DMS79 treated with DMSO at 0.1 percent for 48 hours (cell line): Measurements from ENCODE around the gene IRF2.
"Not testable (repeated sequence)": the region's sequence is repeated elsewhere in the genome, so short reads cannot be mapped to it uniquely, and the experiment has no call there.

Experiments used
- DNase-seq: peaks from one replicate; lab custom pipeline; 2025; lab: John Stamatoyannopoulos, UW

The IRF2 gene

DNA sequence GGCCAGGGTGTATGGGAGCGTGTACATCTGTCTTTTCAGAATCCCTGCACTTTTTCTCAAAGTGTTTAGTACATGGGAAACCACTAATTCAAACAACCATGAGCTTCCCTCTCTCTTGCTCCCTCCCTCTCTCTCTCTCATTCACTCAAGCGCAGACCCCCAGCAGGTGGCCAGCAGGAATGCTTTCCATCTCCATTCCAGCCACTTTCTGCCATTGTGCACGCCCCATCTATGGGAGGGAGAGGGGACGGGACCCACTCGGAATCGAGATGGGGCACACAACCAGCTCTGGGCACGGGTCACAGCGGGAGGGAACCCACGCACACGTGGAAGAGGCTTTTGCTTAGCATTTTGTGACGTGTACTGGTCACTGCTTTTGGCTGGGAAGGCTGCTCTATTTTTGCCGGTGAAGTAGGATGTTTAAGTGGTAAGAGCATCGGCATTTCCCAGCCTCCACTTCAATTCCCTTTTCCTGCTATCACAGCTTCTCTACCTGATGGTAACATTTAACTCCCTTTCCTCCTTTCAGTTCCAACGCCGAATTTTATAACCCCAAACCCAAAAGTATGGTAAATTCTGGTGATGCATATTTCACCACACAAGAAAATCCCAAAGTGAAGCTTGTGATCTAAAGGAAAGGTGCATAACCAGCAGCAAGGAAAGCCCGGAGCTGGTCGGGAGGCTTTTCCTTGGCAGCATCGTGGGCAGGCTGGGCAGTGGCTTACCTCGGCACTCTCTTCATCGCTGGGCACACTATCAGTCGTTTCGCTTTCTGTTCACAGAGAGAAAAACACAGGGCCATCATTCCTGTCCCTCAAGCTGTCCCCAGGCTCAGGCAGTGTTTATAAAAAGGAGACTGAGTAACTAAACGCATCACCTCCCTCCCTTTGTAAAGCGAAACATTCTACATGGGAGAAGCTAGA is 84.1 kb downstream of the IRF2 start:
- DNase-seq = no peak

DNA sequence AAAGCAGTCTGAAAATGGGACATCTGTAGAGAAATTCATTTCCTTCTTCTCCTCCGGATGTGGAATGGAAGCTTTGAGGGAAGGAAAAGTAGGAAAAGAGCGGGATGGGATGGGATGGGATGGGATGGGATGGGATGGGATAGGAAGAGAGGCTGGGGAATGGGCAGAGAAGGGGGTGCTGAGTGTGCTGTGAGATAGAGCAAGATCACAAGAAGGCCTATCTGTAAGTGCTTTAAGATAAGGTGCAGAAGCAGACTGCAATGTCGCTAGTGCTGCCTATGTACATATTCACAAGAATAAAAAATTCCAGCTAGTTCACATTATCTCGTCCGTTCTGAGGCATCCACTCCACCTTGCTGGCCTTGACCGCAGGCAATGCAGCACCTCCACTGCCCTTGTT is 86.2 kb downstream of the IRF2 start:
- DNase-seq = no peak

GRCh38 chr4:184387351-184387750 is 87.0 kb downstream of the IRF2 start:
- peak; percentile 53 for DNase-seq

- no peak for DNase-seq
Measured at GRCh38 chr4:184386271-184386781, 88.0 kb downstream of the IRF2 start.

- no peak for DNase-seq
Measured at GRCh38 chr4:184385705-184386141, 88.6 kb downstream of the IRF2 start.

DNA sequence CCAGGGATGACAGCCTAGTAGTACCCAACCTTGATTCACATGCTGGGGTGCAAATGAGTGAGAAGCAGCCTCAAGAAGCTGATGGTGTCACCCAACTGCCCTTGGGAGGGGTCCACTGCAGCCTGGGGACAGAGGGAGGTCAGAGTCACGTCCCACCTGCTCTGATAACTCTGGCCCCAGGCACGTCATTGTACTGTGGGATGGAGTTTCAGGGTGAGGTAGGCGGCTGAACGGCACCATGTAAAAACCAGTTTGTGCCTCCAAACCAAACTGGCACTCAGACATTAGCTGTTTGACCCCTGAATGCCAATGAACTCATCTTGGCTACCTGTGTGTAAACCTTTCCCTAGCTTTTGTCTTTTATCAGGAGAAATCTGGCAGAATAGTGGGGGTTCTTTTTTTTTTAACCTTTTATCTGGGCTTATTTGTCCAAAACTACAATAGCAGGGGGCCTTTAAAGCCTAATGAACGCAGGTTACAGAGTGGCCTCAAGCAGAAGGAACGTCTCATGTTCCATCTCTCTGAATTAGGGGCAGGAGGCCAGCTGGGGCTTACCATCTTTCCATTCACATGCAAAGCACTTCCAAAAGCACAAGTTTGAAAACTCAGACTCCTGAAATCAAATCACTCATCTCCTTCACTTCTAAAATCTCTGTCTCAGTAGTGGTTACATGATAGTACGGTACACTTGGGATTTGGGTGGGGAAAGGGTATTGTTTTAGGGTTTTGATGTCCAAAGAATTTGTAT is 89.4 kb downstream of the IRF2 start:
- DNase-seq = no peak

DNA sequence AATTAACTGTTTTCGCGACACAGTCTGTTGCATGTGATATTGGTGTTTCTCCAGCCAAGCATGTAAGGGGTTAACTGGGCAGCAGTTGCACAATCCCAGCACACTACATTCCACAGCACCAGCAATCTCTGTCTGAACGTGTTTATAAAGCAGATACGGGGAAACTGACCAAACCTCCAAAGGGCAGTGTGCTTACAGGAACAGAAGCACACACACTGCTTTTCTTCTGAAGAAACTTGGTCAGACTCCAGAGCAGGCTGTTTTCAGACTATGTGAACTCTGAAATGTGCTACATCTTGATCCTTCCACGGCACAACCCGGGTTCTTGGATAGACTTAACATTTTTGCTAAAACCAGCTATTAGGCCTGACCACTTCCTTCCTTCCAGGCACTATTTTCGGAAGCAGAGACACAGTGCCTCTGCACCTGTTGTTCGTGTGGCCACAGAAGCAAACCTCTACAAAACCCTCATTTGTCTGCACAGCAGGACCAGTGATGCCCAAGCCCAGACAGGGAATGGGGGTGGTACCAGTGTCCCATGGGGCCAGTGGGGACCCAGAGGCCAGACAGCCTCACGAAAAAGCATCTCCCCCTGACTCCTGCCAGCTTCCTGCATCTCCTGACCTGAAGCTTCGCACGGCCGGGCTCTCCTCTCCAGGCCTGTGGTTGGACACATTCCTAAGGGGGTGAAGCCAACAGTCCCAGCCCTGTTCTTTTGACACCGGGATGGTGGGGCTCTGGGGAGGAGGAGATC is 90.1 kb downstream of the IRF2 start:
- no peak for DNase-seq

DNA sequence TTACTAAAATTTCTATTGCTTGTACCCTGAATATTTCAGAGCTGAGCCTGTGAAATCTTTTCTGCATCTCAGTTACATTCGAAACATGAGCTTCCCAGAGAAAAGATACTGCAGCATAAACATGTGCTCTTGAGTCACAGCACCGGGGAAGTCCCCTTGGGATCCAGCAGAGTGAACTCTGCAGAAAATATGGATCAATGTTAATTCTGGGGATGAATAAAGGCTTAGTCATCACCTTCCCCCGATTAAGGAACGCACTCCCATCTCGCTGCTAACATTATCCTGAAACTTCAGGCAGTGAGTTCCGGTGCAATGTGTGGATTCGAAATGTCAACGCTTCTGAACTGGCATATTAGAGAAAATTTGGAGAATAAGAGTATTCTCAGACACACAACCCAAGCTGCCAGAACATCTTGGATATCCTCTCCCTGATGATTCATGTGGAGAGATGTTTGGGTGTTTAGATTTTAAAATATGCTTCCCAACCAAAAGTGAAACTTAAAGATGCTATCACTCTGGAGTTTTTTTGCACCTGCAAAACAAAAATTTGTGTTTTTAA is 90.8 kb downstream of the IRF2 start:
- DNase-seq = no peak

GRCh38 chr4:184382189-184382846 is 92.0 kb downstream of the IRF2 start:
- DNase-seq = peak; percentile 36

DNA sequence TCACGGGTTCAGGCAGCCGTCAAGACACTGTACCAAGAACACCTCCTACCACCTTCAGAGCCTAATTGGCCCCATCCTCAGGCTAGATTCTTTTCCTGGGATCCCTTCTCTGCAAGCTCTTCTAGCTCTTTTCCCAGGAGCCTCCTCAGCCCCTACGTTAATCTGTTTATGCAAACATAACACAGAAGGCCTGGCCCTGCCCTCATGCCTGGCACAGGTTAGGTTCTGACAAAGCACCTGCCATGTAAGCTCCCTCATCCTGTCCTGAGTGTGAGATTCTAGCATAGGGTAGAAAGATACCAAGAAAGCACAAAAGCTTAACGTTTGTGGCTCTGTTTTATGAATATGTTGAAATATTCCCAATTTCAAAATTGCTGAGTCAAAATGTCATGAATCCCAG is 93.6 kb downstream of the IRF2 start:
- no peak for DNase-seq

DNA sequence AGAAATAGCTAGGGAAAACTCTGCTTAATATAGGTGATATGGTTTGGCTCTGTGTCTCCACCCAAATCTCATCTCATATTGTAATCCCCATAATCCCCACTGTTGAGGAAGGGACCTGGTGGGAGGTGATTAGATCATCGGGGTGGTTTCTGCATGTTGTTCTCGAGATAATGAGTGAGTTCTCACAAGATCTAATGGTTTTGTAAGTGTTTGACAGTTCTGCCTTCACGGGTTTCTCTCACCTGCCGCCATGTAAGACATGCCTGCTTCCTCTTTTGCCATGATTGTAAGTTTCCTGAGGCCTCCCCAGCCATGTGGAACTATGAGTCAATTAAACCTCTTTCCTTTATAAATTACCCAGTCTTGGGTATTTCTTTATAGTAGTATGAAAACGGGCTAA is 94.1 kb downstream of the IRF2 start:
- DNase-seq = not testable (repeated sequence)

GRCh38 chr4:184376923-184377322 is 97.4 kb downstream of the IRF2 start:
- no peak for DNase-seq

GRCh38 chr4:184376126-184376838 is 98.1 kb downstream of the IRF2 start:
- no peak for DNase-seq

GRCh38 chr4:184375623-184376022 is 98.7 kb downstream of the IRF2 start:
- DNase-seq = not testable (repeated sequence)

- no peak for DNase-seq
Measured at GRCh38 chr4:184375027-184375426, 99.3 kb downstream of the IRF2 start.

DNA sequence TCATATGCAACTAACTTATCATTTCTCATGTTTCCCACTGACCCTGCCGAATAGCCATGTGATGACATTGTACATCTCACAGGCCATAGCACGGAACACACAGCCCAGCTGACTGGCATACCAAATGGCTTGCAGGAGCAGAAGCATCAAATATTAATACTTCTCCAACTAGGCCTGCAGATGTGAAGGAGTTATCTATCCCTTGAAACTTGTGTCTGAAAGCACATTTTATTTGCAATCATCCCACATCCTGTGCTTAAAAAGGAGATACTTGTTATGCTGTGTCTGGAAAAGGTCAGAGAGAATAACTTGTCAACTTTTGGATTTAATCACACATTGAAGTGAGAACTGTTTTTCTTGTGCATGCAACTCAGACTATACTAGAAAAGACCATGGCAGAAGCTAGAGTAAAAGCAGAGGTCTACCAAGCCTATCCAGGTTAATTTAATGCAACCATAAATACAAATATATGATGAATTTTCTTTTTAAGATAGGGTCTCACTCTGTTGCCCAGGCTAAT is 100.4 kb downstream of the IRF2 start:
- no peak for DNase-seq

DNA sequence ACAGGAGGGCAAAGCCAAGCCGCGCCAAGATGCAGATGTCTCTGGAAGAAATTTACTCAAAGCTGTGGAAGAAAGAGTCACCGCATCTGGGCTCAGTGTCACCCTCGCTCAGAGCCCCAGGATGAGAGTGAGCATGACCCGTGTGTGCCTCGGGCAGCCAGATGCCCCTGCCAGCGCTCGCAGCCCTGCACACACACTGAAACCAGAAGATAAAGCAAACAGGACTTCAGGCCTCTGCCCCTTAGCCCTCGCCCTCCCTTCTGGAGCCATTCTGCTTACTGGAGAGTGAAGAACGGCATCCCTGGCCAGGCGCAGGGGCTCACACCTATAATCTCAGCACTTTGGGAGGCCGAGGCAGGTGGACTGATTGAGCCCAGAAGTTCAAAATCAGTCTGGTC is 103.0 kb downstream of the IRF2 start:
- DNase-seq = no peak

DNA sequence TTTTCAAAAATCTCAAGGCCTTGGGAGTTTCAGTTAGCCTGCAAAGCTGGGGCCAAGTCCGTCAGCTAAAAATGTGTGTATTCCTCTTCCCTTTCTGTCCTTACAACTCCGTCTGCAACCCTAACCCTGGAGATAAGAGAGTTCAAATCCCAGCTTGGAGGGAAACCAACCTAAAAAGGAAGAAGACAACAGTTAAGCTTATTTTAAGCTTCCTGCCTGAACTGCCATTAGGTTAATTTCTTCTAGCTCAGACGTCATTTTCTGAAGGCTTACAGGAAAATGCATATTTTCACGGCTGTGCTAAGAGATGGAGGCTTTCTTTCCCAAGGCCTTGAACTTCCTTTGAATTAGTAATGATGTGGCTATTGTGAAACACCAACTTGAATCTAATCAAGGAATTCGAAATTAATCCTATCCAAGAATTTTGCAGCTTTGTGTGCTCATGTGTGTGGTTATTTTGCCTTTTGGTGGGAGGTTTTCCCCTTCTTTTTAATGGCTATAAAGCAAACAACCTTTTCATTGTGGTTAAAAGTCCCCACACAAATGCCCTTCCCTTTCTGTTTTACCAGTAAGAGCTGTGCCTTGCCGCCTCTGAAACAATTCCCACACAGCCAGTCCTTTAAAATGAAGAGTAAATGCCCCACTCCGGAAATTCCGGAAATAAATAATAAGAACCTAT is 103.5 kb downstream of the IRF2 start:
- DNase-seq = no peak

- no peak for DNase-seq
Measured at GRCh38 chr4:184369871-184370270, 104.5 kb downstream of the IRF2 start.

GRCh38 chr4:184368731-184369130 is 105.6 kb downstream of the IRF2 start:
- DNase-seq = no peak
